Hepatocyte (in vitro differentiated cells): ENCODE measurements around the gene TMPRSS4.

Experiments
- CTCF ChIP-seq: fragments of 200-600 bp; sonication (generic); IDR thresholded peaks from 2 replicates; pipeline ENCODE4 v1.5.1; 2016; ENCODE audit warnings: antibody characterized with exemption, mild to moderate bottlenecking; ENCODE audit not compliant: poor library complexity
- EZH2 ChIP-seq: fragments of 200-600 bp; sonication (generic); IDR thresholded peaks from 2 replicates; pipeline ENCODE4 v1.6.1; 2016; ENCODE audit warnings: antibody characterized with exemption, mild to moderate bottlenecking, borderline replicate concordance

- TF ChIP-seq CTCF (no peak), EZH2 (no peak)
These were observed 20.9 kb upstream of the TMPRSS4 start for GRCh38 chr11:118055966-118056365.
